ENCODE measurements around the gene FOXK1.

Gene FOXK1

DNA sequence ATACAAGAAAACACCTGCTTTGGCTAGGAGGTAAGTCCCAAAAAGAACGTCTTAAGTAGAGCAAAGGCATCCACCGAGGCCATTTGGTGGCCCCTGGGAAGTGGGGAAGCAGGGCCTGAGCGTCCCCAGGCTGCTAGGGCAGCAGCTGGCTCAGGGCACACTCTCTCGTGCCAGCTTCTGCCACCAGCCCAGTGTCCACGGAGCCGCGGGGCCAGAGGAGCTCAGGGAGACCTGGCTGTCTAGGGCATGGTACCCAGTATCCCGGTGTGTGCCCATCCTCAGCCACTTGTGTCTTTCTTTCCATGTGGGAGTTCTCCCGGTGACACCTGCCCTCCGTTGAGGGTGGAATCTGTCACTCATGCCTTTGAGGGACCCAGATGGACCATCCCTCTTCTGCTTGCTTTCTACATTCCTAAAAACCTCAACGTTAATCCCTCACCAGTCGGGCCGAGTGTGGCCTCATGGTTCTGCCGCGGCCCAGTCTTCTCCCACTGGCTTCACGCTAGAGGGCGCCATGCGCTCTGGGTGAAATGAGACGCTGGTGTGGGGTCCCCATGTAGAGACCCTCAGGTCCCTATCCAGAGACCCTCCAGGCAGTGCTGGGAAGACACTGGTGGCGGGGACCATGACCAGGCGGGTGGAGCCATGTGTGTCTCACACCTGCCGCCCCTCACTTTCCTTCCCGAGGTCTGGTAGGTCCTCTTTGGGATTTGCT is 83.8 kb downstream of the FOXK1 start:
- no peak for DNase-seq (ENCODE audit: low read depth)

- no peak for DNase-seq (ENCODE audit: low read depth)
These were observed 84.8 kb downstream of the FOXK1 start for GRCh38 chr7:4766666-4767519.

DNA sequence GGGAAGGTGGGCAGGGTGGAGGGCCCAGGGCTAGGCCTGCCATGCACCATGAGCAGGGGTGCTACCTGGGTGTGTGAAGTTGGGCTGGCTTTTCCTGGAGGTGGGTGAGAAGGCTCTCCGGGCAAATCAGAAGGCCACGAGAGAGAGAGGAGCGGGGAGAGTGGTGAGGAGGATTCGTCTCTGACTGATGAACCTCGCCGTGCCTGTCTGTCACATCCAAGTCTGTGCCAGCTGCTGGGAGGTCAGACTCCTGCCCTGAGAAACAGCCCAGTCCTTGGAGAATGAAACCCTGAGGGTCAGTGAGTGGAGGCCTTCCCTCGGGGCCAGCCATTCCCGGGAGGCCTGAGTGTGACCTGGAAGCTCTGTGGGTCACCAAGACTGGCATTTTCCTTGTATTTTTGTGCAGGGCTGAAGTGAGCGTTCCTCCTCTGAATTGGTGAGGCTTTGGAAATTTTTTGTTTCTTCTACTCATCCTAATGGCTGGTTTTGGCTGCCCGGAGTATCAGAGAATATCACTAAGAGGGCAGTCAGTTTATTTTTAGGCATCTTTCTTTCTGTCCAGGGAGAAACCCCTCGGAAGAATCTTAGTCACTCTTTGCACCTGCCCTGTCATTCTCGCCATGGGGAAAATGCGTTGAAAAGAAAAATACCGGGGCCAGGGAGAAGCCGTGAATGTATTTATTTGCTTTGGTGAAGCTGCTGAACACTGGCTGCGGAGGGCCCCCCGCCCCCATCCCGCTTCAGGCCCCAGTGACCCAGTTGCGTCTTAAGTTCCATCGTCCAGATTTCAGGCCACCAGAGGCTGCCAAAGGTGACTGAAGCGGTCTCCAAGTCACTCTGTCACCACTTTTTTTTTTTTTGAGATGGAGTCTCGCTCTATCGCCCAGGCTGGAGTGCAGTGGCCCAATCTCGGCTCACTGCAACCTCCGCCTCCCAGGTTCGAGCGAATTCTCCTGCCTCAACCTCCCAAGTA is 86.8 kb downstream of the FOXK1 start:
- no peak for DNase-seq (ENCODE audit: low read depth)

- no peak for DNase-seq (ENCODE audit: low read depth)
These were observed 87.7 kb downstream of the FOXK1 start for GRCh38 chr7:4769761-4770160.

DNA sequence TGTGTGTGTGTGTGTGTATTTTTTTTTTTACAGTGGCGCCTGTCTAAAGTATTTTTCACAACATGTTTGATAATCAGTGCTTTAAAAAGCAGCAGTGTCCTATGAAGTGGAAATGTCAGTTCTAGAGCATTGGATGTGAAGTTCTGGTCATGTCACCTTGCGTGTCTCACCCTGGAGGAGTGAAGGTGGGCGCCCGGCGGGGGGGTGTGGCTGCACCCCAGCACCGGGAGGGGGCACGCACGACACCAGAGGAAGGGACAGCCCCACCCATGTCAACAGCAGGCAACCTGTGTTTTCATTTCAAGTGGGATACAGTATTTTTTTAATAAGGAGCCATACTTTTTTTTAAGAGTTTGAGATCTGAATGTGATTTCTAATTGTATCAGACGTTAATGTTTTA is 88.8 kb downstream of the FOXK1 start:
- no peak for DNase-seq (ENCODE audit: low read depth)

- no peak for DNase-seq (ENCODE audit: low read depth)
These were observed 89.6 kb downstream of the FOXK1 start for GRCh38 chr7:4771737-4772136.

- DNase-seq (ENCODE audit: low read depth), result no peak
These were observed 90.2 kb downstream of the FOXK1 start for GRCh38 chr7:4772306-4772705.

- DNase-seq (ENCODE audit: low read depth), result no peak
These were observed 91.9 kb downstream of the FOXK1 start for GRCh38 chr7:4774007-4774406.

DNA sequence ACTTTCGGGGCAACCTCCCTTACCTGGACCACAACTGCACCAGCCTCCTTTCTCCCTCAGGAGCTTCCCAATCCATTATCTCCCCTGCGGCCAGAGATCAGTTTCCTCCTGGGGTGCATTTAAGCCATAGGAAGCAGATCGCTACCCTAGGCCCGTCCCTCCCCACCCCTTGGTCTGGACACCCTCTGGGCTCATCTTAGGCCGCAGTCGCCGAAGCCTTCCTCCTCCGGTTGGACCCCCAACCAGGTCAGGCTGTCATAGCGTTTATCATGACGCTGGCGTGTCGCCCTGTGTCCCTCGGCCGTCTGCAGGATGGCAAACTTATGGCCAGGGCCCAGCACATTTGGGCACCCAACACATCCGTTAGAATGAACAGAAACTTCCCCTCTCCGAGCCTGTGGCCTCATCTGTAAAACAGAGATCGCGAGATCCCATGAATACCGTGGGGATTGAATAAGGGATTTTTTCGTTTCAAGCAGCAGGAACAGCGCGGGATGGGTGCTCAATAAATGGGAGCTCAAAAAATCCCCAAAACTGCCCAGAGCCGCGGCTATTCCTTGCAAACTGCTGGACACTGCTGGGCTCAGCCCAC is 92.7 kb downstream of the FOXK1 start:
- no peak for DNase-seq (ENCODE audit: low read depth)

GRCh38 chr7:4775250-4775847 is 93.3 kb downstream of the FOXK1 start, which contains the start of gene AP5Z1:
AP5Z1 (plus strand) TSS chr7:4775623; CDS start chr7:4775716, 93 bp downstream.
- peak; percentile 93 for DNase-seq (ENCODE audit: low read depth)

DNA sequence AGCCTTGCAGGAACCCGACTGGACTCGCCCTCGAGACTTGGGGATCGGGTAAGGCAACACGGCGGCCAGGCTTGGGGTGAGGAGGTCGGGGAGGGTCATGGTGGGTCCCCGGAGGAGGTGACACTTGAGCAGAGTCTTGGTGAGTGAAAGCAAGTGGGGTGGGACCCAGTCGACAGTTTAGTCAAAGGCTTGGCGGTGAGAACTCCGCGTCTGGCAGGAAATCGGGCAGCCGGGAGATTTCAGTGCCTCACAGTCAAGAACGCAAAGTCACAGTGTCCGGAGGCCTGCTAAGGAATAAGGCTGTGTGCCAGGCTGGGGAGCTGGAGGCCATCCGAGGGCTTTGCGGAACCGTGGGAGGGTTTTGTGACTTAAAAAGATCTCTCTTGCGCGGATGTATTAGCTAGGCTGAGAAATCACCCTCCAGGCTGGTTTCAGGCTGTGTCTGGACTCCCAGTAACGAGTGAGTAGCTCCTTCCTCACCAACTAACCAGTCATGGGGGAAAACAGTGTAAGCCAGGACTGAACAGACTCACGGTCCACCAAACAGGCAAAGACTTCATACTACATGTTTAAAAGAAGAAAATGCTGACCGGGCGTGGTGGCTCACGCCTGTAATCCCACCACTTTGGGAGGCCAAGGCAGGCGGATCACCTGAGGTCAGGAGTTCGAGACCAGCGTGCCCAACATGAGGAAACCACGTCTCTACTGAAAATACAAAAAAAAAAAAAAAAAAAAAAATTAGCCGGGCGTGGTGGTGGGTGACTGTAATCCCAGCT is 93.9 kb downstream of the FOXK1 start:
- DNase-seq (ENCODE audit: low read depth), result peak; percentile 19

- no peak for DNase-seq (ENCODE audit: low read depth)
These were observed 97.0 kb downstream of the FOXK1 start for GRCh38 chr7:4779118-4779517.

DNA sequence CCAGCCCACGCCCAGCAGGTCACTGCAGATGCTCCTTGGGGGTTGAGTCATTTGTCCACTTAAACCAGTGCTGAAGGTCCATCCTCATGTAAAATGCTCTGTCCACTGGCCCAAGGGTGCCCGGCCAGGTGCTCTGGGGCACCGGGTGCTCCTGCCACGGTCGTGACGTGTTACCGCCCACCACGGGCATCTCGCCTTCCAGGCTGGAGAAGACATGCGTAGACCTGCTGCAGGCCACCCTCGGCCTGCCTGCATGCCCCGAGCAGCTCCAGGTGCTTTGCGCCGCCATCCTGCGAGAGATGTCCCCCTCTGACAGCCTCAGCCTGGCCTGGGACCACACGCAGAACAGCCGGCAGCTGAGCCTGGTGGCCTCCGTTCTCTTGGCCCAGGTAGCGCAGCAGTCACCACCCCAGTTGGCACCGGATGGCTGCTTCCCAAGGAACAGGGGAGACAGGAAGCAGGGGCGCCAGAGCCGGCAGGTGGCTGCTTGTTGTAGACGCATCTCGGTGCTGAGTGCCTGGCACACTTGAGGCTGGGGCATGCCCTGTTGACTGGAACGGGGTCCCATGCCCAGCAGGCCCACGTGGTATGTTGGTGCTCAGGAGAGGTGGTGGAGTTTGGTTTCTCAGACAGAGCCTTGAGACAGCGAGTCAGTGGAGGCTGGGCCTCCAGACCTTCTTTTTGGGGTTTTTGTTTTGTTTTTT is 99.4 kb downstream of the FOXK1 start:
- no peak for DNase-seq (ENCODE audit: low read depth)

- no peak for DNase-seq (ENCODE audit: low read depth)
These were observed 100.5 kb downstream of the FOXK1 start for GRCh38 chr7:4782333-4783291.

GRCh38 chr7:4783292-4783652 is 101.2 kb downstream of the FOXK1 start:
- no peak for DNase-seq (ENCODE audit: low read depth)

- DNase-seq (ENCODE audit: low read depth), result no peak
These were observed 101.8 kb downstream of the FOXK1 start for GRCh38 chr7:4783762-4784351.

DNA sequence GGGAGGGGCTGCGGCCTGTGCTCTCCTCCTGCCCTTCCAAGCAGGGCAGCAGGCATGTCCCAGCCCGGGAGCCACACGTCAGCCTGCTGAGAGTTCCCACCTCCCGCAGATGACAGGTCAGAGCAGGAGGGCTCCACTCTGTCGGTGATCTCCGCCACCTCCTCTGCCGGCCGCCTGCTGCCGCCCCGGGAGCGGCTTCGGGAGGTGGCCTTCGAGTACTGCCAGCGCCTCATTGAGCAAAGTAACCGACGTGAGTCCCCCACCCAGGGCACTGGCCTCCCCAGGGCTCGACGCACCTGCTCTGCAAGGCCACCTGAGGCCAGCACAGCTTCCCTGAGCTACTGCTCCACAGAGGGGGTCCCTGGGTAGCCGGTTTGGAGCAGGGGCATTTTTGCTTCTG is 102.7 kb downstream of the FOXK1 start:
- no peak for DNase-seq (ENCODE audit: low read depth)

- DNase-seq (ENCODE audit: low read depth), result no peak
These were observed 103.3 kb downstream of the FOXK1 start for GRCh38 chr7:4785371-4785770.
